Gastroesophageal sphincter (tissue), 3 donors: ENCODE results near the gene POC1A.

Experiments used
- EP300 ChIP-seq: sonication (generic); formaldehyde crosslinking; IDR thresholded peaks from one replicate; pipeline ENCODE4 v1.6.1; 2017; ENCODE audit warnings: antibody characterized with exemption, mild to moderate bottlenecking
- TF ChIP-seq, protein P1 (sequence below), 4 experiments: fragments of 200-600 bp in 2 of 4; fragments of 450-650 bp in 2 of 4; sonication (generic) in 1 of 4; IDR thresholded peaks; one replicate each; pipeline ENCODE4 v1.5.1; 2017 to 2019; ENCODE audit warnings: antibody characterized with exemption in 4 of 4, mild to moderate bottlenecking in 2 of 4, moderate library complexity in 2 of 4

DNA sequence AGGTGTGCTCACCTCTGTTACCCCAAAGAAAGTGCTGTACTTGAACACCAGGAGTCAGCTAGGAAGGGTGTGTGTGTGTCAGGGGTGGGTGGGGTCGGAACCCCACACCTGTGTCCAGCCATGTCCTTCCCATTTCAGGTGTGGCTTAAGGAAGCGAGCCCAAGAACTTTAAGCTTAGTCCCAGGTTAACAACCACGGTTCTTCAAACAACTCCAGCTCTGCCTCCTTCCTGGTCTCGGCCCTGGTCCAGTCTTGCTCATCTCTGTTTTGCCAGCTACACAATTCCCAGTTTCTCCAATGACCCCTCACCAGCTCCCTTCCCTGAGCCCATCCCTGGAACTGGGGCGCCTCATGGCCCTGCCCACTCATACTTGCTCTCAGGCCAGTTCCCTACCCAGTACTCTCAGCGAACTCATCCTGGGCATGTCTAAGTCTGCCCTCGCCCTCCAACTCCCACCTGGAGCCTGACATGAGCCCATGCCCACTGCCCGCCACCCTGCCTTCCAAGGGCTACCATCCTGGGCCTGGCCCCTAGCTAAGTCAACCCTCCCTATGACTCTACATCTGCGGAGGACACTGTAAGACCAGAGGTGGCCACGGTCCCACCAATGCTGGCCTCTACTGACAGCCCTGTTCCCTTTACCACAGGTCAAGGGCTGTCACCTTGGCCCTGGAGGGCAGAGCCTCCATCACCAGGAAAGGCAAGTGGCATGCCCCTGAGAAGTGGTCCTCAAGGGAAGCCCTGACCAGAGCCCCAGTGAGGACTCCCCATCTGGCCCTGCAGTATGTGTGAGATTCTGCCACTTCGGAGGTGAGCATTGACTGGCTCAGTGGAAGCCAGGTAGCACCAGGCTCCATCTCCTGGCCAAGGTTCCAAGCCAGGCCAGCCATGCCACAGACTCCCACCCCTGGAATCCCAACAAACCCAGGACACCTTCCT is 9.2 kb downstream of the POC1A start:
- TF ChIP-seq, protein P1, sequence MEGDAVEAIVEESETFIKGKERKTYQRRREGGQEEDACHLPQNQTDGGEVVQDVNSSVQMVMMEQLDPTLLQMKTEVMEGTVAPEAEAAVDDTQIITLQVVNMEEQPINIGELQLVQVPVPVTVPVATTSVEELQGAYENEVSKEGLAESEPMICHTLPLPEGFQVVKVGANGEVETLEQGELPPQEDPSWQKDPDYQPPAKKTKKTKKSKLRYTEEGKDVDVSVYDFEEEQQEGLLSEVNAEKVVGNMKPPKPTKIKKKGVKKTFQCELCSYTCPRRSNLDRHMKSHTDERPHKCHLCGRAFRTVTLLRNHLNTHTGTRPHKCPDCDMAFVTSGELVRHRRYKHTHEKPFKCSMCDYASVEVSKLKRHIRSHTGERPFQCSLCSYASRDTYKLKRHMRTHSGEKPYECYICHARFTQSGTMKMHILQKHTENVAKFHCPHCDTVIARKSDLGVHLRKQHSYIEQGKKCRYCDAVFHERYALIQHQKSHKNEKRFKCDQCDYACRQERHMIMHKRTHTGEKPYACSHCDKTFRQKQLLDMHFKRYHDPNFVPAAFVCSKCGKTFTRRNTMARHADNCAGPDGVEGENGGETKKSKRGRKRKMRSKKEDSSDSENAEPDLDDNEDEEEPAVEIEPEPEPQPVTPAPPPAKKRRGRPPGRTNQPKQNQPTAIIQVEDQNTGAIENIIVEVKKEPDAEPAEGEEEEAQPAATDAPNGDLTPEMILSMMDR (IDR thresholded peaks at IDR 0.05), result no peak
- no peak for TF ChIP-seq EP300
